Gastrocnemius medialis (tissue), 4 donors: ENCODE results near the gene EHD3.

Source experiments
- POLR2A ChIP-seq, 2 donors: fragments of 450-650 bp; IDR thresholded peaks; one replicate each; pipeline ENCODE4 v1.6.1; 2017; ENCODE audit warnings: antibody characterized with exemption in 2 of 2, mild to moderate bottlenecking in 2 of 2, moderate library complexity in 2 of 2
- TF ChIP-seq, protein P1 (sequence below), 5 experiments: fragments of 450-650 bp in 3 of 5; fragments of 200-600 bp in 2 of 5; sonication (generic) in 2 of 5; IDR thresholded peaks in 4 of 5; conservative IDR thresholded peaks in 1 of 5; 1 replicate in 4 of 5; 2 replicates in 1 of 5; pipeline ENCODE4 v1.5.1; 2016 to 2019; ENCODE audit warnings: antibody characterized with exemption in 5 of 5, mild to moderate bottlenecking in 3 of 5, moderate library complexity in 3 of 5

DNA sequence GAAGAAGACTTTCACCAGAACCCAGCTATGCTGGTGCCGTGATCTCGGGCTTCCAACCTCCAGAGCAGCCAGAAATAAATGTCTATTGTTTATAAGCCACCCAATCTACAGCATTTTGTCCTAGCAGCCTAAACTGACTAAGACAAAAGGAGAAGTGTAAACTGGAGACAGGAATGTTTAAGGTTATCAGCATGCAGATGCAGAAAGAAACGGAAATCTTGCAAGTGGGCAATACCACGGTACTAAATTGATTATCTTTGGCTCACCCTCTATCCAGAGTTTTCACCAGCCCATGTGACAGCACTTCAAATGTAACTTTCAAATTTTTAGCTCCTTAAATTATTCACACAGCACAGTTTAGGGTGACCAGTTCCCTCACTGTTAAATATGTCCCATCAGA lies 10.9 kb upstream of the EHD3 start:
- TF ChIP-seq POLR2A (IDR thresholded peaks at IDR 0.05), result no peak
- TF ChIP-seq, protein P1, sequence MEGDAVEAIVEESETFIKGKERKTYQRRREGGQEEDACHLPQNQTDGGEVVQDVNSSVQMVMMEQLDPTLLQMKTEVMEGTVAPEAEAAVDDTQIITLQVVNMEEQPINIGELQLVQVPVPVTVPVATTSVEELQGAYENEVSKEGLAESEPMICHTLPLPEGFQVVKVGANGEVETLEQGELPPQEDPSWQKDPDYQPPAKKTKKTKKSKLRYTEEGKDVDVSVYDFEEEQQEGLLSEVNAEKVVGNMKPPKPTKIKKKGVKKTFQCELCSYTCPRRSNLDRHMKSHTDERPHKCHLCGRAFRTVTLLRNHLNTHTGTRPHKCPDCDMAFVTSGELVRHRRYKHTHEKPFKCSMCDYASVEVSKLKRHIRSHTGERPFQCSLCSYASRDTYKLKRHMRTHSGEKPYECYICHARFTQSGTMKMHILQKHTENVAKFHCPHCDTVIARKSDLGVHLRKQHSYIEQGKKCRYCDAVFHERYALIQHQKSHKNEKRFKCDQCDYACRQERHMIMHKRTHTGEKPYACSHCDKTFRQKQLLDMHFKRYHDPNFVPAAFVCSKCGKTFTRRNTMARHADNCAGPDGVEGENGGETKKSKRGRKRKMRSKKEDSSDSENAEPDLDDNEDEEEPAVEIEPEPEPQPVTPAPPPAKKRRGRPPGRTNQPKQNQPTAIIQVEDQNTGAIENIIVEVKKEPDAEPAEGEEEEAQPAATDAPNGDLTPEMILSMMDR (IDR thresholded peaks at IDR 0.05 in 4 of 5, conservative IDR thresholded peaks at IDR 0.05 in 1 of 5), result no peak
